Glutamatergic neuron (in vitro differentiated cells): ENCODE data around the gene KCNK13. TPM values are rescaled to one million over a fixed set of nuclear protein-coding genes. Genes with fewer than 3 reads are reported as not detected.

Source experiments
- DNase-seq: peaks from one replicate; pipeline ENCODE4 v3.0.0; 2022
- H3K27ac Mint-ChIP-seq: one replicate; pipeline ENCODE4 v1.8.0; 2020; ENCODE audit warnings: mild to moderate bottlenecking, mixed read lengths, inconsistent platforms; ENCODE audit not compliant: unreplicated experiment
- H3K27me3 Mint-ChIP-seq: one replicate; pipeline ENCODE4 v1.8.0; 2020; ENCODE audit warnings: mild to moderate bottlenecking, moderate library complexity, mixed read lengths, inconsistent platforms; ENCODE audit not compliant: unreplicated experiment
- H3K36me3 Mint-ChIP-seq: one replicate; pipeline ENCODE4 v1.8.0; 2020; ENCODE audit warnings: mild to moderate bottlenecking, mixed read lengths, inconsistent platforms; ENCODE audit not compliant: unreplicated experiment
- H3K4me1 Mint-ChIP-seq: one replicate; pipeline ENCODE4 v1.8.0; 2020; ENCODE audit warnings: mild to moderate bottlenecking, low read depth, mixed read lengths, inconsistent platforms; ENCODE audit not compliant: unreplicated experiment
- H3K4me3 Mint-ChIP-seq: one replicate; pipeline ENCODE4 v1.8.0; 2020; ENCODE audit warnings: mild to moderate bottlenecking, mixed read lengths, inconsistent platforms; ENCODE audit not compliant: unreplicated experiment
- H3K9me3 Mint-ChIP-seq: one replicate; pipeline ENCODE4 v1.8.0; 2020; ENCODE audit warnings: mild to moderate bottlenecking, moderate library complexity, mixed read lengths, inconsistent platforms; ENCODE audit not compliant: unreplicated experiment
- total RNA-seq: library from RNA; stranded (reverse); fragmentation: NEBNext Ultra II Directional; extraction: Animal tissue kit (Norgen Biotek cat#: 25700); gene quantifications from one replicate; pipeline ENCODE4 v1.2.1, GENCODE V29; 2021; ENCODE audit not compliant: unreplicated experiment
- TF ChIP-seq, protein P1 (sequence below): fragments of 200-600 bp; sonication (generic); IDR thresholded peaks from one replicate; pipeline ENCODE4 v1.5.0; 2021; ENCODE audit not compliant: partially characterized antibody, unreplicated experiment

The KCNK13 gene
- total RNA-seq, 1 donor from 2014 or later: not detected

DNA sequence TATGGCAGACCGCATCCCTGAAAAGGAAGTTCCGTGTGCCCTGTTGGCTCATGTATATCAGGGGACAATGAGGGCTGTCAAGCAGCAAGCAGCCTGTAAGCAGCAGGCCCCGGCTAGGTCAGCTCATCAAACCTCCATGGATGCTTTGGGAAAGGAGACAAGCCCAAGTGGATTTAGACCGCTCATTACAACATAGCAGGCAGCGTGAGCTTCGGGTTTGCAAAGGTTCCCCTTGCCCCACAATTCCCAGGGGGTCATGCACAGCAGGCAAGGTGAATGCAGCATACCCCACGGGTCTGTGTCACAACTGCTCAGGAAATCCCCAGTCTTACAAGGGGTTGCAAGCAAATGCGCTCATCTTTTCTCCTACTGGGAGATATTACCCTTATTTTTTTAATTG, 54.6 kb downstream of the KCNK13 start:
- H3K27ac Mint-ChIP-seq: no peak overlapping the region
- H3K9me3 Mint-ChIP-seq: peaks cover 2% of the 10 kb centered on the region
- no peaks in the 10 kb centered on the region for H3K36me3 Mint-ChIP-seq
- no peak overlapping the region for H3K4me3 Mint-ChIP-seq
- no peaks in the 10 kb centered on the region for H3K27me3 Mint-ChIP-seq
- TF ChIP-seq, protein P1, sequence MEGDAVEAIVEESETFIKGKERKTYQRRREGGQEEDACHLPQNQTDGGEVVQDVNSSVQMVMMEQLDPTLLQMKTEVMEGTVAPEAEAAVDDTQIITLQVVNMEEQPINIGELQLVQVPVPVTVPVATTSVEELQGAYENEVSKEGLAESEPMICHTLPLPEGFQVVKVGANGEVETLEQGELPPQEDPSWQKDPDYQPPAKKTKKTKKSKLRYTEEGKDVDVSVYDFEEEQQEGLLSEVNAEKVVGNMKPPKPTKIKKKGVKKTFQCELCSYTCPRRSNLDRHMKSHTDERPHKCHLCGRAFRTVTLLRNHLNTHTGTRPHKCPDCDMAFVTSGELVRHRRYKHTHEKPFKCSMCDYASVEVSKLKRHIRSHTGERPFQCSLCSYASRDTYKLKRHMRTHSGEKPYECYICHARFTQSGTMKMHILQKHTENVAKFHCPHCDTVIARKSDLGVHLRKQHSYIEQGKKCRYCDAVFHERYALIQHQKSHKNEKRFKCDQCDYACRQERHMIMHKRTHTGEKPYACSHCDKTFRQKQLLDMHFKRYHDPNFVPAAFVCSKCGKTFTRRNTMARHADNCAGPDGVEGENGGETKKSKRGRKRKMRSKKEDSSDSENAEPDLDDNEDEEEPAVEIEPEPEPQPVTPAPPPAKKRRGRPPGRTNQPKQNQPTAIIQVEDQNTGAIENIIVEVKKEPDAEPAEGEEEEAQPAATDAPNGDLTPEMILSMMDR: no peak
- DNase-seq: no peak
- no peaks in the 10 kb centered on the region for H3K4me1 Mint-ChIP-seq

DNA sequence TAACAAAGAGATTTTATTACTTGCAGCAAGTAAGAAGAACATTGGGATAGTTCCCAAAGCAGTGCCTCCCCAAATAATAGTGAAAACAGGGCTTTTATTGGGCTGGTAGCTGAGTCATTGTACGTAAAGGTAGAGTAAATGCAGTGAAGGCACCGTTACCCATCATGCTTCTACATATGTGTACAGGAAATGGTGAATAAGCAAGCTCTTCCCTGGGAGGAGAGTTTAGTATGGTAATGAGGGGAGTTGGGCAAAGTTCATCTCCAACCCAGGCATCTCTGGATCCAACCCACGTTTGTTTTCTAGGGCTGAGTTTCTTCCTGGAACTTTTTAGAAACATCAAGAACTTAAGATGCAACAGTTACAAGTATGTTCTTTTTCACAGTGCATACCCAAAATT, 56.2 kb downstream of the KCNK13 start:
- Mint-ChIP-seq H3K36me3 (no peaks in the 10 kb centered on the region), H3K4me1 (no peaks in the 10 kb centered on the region), H3K27ac (no peak overlapping the region), H3K27me3 (no peaks in the 10 kb centered on the region), H3K4me3 (no peak overlapping the region), H3K9me3 (no peaks in the 10 kb centered on the region)
- TF ChIP-seq, protein P1: no peak
- DNase-seq: no peak

DNA sequence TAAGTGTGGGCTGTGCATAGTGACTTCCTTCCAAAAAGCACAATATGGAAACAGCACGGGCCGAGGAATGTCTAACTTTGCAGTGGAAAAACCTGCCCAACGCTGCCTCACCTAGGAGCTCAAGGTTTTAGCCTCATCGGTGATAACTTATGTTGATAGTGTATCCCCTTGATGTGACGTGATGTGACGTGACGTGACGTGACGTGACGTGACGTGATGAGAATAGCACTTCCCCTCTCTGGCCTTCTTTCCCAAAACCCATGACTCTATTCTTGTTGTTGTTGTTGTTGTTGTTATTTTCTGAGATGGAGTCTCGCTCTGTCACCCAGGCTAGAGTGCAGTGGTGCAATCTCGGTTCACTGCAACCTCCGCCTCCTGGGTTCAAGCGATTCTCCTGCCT, 64.5 kb downstream of the KCNK13 start:
- Mint-ChIP-seq H3K27ac (no peak overlapping the region), H3K4me1 (no peaks in the 10 kb centered on the region), H3K9me3 (no peaks in the 10 kb centered on the region), H3K36me3 (no peaks in the 10 kb centered on the region), H3K4me3 (no peak overlapping the region), H3K27me3 (no peaks in the 10 kb centered on the region)
- TF ChIP-seq, protein P1: no peak
- DNase-seq: no peak

DNA sequence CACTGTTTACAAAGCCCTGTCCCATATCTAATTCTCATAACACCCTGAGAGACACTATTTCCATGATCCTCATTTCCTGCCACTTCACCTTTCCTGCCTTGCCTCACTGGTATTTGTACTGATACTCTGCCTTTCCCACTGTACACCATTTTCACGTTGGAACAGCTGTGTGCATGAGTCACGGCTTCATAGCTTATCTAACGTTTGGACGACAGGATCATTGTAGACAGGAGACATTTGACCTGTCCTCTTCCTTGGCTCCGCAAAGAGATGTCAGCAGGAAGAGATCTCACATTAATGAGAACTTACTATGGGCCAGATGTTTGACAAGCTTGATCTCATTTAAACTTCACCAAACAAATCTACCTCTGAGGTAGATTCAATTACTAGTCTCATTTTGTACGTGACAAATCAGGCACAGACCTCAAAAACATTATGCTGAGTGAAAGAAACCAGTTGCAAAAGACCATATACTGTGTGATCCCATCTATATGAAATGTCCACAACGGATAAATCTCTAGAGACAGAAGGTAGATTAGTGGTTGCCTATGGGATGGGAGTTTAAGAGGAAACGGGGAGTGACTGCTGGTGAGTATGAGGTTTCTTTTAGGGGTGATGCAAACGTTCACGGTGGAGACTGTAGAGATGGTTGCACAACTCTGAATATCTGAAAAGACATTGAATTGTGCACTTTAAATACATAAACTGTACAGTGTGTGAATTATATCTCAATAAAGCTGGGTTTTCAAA, 71.2 kb downstream of the KCNK13 start:
- Mint-ChIP-seq H3K27ac (no peak overlapping the region), H3K4me3 (no peak overlapping the region)

DNA sequence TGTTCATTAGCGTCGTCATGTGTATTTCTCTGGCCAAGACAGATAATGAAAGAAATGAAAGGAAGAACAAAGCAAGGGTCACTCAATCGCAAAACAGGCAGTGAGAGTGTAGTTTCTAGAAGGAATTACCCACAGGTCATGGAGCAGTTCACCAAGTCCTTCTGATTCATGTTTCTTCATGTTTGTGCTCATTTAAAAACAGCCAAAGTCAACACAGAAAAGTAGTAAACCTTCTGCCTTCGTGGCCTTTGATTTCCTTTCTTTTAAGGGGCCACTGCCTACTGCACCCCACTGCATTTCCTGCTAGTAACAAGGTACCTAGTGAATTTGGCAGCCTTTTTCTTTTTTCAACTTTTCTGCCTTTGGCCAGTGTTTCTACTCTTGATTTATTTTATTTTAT, 75.1 kb downstream of the KCNK13 start:
- H3K4me1 Mint-ChIP-seq: peaks cover 5% of the 10 kb centered on the region
- TF ChIP-seq, protein P1: no peak

More for the DNA sequence above, 71.2 kb downstream of the KCNK13 start:
- TF ChIP-seq, protein P1: no peak
- no peak for DNase-seq
- Mint-ChIP-seq H3K36me3 (no peaks in the 10 kb centered on the region), H3K27me3 (peaks cover 3% of the 10 kb centered on the region), H3K9me3 (no peaks in the 10 kb centered on the region), H3K4me1 (no peaks in the 10 kb centered on the region)

More for the DNA sequence above, 75.1 kb downstream of the KCNK13 start:
- Mint-ChIP-seq H3K27ac (no peak overlapping the region), H3K4me3 (no peak overlapping the region), H3K27me3 (peaks cover 3% of the 10 kb centered on the region), H3K36me3 (no peaks in the 10 kb centered on the region), H3K9me3 (no peaks in the 10 kb centered on the region)
- no peak for DNase-seq
